GM19025 (cell line): ENCODE data around the gene CHST11.

Experiments
- ATAC-seq: cut with Tn5 transposase; IDR thresholded peaks from one replicate; pipeline ENCODE4 v1.9.1; 2021; ENCODE audit warnings: mild to moderate bottlenecking, low read depth, moderate library complexity; ENCODE audit not compliant: unreplicated experiment

The CHST11 gene

DNA sequence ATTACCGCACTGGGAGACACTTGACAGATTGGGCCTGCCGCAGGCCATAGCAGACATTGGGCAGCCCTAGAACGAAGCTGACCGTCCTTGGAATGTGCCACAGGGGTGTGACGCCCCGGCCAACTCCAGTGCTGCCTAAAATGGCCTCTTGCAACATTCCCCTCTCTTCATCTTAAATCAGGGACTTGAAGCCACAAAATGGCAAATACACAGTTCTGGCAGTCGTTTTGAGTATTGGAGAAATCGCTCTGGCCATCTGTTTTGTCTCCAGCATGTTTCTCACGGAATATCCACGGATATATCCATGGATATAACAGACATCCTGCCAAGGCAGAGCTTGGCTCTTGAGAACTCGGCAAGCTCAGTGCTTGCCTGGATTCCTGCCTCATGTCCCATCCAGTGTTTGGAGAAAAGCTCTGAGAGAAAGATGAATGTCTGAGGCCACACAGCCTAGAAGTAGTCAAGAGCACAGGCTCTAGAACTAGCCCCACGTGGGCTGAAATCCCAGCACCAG lies 158.4 kb downstream of the CHST11 start:
- no peak for ATAC-seq

- no peak for ATAC-seq
These were observed 161.9 kb downstream of the CHST11 start for GRCh38 chr12:104618691-104619090.

- ATAC-seq: no peak
These were observed 162.6 kb downstream of the CHST11 start for GRCh38 chr12:104619305-104619704.

- no peak for ATAC-seq
These were observed 164.2 kb downstream of the CHST11 start for GRCh38 chr12:104620837-104621531.

- ATAC-seq: no peak
These were observed 166.2 kb downstream of the CHST11 start for GRCh38 chr12:104622928-104623327.

DNA sequence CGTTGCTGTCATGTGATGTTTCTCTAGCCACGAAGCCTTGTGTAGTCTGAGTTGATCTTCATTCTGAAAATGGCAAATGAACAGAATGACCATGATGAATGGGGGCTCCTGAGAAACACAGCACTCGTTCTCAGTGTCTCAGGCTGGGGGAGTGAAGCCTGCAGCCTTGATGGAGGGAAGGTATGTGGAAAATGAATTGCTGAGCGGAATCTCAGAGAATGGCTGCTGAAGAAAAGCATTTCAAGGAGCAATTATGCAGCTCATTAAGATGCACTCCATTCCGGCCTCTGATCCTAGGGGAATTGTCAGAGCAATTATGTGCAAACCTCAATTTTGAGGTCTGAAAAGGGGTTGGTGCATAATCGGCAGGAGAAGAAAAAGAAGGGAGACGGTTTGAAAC lies 167.1 kb downstream of the CHST11 start:
- ATAC-seq: no peak

- ATAC-seq: no peak
These were observed 167.8 kb downstream of the CHST11 start for GRCh38 chr12:104624529-104624928.

- no peak for ATAC-seq
These were observed 169.5 kb downstream of the CHST11 start for GRCh38 chr12:104626069-104626837.

DNA sequence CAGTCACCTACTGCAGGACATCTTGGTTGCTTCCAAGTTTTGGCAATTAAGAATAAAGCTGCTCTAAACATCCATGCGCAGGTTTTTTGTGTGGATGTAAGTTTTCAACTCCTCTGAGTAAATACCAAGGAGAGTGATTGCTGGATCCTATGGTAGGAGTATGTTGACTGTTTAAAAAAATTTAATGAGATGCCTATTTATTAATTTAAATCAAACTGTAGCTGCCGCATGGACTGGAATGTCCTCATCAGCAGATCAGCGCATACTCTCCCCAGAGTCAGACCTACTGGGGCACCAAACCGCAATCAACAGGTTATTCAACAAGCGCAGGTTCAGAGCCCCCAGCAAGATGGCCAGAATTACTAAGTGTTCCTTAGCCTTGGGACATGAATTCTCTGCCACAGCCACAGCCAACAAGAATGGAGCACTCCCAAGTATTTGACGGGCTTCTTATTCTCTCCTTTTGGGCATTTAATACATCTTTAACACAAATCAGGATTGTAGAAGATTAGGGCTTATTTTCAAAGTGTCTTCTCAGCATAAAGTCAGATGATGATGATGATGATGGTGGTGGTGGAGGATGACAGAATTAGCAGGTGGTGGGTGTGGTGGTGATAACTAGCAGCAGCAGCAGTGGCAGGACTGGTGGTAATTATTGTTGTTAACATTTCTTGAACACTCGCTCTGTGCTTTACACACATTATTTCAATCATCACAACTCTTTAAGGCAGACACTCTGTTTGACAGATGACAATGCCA lies 170.7 kb downstream of the CHST11 start:
- ATAC-seq: no peak

GRCh38 chr12:104627990-104628830 lies 171.5 kb downstream of the CHST11 start:
- ATAC-seq: no peak

- ATAC-seq: no peak
These were observed 172.0 kb downstream of the CHST11 start for GRCh38 chr12:104628831-104629135.

DNA sequence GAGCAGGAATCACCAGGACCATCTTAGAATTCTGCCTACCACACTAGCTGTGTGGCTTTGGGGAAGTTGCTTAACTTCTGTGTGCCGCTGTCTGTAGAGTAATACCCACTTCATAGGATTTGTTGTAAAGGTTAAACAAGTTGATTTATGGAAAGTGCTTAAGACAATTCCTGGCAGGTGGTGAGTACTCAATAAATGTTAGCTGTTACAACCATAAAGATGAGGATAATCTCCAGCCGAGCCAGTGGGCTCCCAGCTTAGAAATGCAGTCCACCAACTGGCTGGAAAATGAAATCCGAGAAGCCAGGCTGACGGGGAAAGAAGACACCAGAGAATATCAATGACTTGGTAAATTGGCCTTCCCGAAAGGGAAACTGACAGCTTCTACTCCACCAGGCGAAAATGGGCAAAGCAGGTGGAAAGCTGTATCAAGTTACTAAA lies 173.5 kb downstream of the CHST11 start:
- ATAC-seq: no peak

DNA sequence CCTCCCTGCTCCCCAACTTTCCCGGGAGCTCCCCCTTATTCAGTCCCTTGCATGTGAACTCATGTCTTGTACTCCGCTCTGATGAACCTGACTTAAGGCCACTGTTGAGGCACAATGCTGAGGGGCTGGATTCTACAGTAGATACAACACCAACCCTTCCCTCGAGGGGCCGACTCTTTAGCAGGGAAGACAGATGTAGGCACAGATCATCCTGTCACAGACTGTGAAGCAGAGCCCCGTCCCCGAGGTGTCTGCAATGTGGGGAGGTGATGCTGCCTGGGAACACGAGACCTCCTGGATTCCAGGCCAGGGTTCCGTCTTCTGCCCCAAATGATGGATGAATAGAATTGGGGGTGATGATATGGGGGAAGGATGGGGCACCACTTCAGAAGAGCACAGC lies 175.1 kb downstream of the CHST11 start:
- ATAC-seq: no peak

DNA sequence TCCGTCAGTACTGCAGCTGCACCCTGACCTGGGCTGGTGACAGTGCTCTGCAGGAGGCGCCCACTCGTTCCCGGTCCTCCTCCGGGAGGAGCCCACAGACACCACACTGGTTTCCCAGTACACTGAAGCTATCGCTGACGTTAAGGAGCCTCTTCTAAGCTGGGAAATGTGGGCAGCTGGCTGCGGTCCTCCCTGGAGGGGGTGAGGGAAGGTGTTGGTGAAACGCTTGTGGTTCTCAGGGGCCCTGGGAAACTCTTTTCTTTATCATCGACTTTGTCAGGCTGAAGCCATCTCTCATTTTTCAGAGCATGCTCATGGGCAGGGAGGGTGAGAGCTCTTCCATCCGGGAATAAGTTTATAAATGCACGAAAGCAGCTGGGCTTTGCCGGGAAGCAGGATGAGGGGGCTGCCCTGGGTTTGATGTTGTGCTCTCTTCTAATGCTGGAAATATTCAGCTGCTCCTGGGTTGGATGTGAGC lies 176.0 kb downstream of the CHST11 start:
- no peak for ATAC-seq

- ATAC-seq: no peak
These were observed 177.3 kb downstream of the CHST11 start for GRCh38 chr12:104634044-104634443.

GRCh38 chr12:104634852-104635251 lies 178.1 kb downstream of the CHST11 start:
- ATAC-seq: no peak

DNA sequence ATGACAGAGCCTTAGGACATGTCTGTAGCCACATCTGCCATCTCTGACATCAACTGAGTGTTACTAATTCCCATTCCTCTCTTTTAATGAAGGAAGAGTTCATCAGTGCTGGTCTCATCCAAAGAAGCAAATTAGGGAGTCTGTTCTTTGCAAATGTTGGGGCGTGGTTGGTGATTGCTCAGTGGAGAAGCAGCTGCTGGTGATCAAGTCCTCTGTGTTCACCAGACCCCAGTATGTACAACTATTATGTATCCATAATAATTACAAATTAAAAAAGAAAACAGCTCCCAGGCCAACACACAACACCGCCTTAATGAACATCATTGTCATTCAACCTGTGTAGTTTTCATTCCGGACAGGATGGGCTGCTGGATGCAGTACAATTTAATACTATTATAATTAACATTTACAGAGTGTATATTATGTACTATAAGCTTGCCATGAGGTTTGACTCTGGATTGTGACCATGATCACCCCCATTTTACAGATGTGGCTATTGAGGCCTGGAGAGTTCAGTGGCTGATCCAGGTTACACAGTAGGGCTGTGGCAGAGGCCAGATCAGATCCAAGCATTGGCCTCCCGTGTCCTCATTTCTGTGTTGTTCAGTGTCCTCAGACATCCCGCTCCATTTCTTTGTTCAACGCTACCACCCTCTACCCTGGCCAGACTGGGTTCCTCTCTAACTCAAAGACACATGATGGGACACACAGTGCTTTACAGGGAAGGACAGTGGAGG lies 179.0 kb downstream of the CHST11 start:
- no peak for ATAC-seq

DNA sequence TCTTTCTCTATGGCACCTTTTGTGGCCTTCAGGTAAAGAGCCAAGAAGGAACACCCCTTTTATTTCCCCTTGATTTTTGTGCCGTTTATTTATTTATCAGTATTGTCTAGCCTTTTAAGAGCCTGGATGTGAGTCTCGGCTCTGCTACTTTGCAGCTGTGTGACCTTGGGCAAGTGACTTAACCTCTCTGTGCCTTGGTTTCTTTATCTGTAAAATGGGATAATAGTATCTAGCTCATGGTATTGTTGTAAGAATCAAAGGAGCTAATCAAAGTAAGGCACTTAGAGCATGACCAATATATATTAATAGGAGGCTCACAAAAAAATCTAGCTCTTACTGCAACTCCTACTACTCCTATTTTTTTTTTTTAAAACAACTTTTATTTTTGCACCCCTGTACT lies 179.7 kb downstream of the CHST11 start:
- ATAC-seq: no peak

GRCh38 chr12:104637604-104638003 lies 180.9 kb downstream of the CHST11 start:
- ATAC-seq: no peak
